IMR-90 (cell line): ENCODE measurements around the gene MAGEB5. TPM values are rescaled to one million over a fixed set of nuclear protein-coding genes. Genes with fewer than 3 reads are reported as not detected.

Source experiments
- ATAC-seq: fragments of 200-7000 bp; cut with Tn5 transposase; 2 replicates; pipeline ENCODE4 v1.9.1; 2020; ENCODE audit warnings: low read depth, mild to moderate bottlenecking, moderate library complexity
- BruUV-seq: library from RNA; stranded (reverse); fragments of 400-500 nt; replicated peaks from 2 replicates; lab custom pipeline; 2021; lab: Mats Ljungman, UMichigan
- CTCF ChIA-PET: fragments of 300-600 bp; formaldehyde crosslinking; extraction: SDS; loops from one replicate; lab custom pipeline; 2021; ENCODE audit warnings: antibody characterized with exemption; lab: Yijun Ruan, JAX
- POLR2A ChIA-PET: fragments of 300-600 bp; sonication (Branson Sonifier 250); formaldehyde crosslinking; loops from one replicate; lab custom pipeline; 2022; ENCODE audit warnings: antibody characterized with exemption; ENCODE audit not compliant: unreplicated experiment; lab: Charles Lee
- DNase-seq: peaks from one replicate; pipeline ENCODE4 v3.0.0; 2013
- H2AFZ ChIP-seq: replicated peaks from 2 replicates; pipeline ENCODE3; 2013; ENCODE audit warnings: low read length, mild to moderate bottlenecking; ENCODE audit not compliant: poor library complexity
- H2AK5ac ChIP-seq: 2 replicates; pipeline ENCODE4 v1.6.1; 2013; ENCODE audit warnings: low read depth, low read length, inconsistent platforms
- H2AK9ac ChIP-seq: replicated peaks from 2 replicates; pipeline ENCODE3; 2013; ENCODE audit warnings: mild to moderate bottlenecking, low read depth, low read length, moderate library complexity; ENCODE audit not compliant: poor library complexity
- H2BK120ac ChIP-seq: 2 replicates; pipeline ENCODE4 v1.6.1; 2013; ENCODE audit warnings: low read depth, low read length, inconsistent platforms
- H2BK15ac ChIP-seq: 3 replicates; pipeline ENCODE4 v1.6.1; 2013; ENCODE audit warnings: low read depth, low read length, inconsistent platforms
- H2BK20ac ChIP-seq: 2 replicates; pipeline ENCODE4 v1.6.1; 2013; ENCODE audit warnings: low read depth, mild to moderate bottlenecking, inconsistent platforms, low read length, moderate library complexity
- H2BK5ac ChIP-seq: 2 replicates; pipeline ENCODE4 v1.6.1; 2013; ENCODE audit warnings: mild to moderate bottlenecking, low read depth, low read length, inconsistent platforms; ENCODE audit not compliant: poor library complexity, severe bottlenecking
- H3K14ac ChIP-seq: replicated peaks from 2 replicates; pipeline ENCODE4 v1.6.1; 2013; ENCODE audit warnings: low read depth, low read length, inconsistent platforms
- H3K18ac ChIP-seq: 2 replicates; pipeline ENCODE4 v1.6.1; 2013; ENCODE audit warnings: low read depth, low read length, control low read depth
- H3K23ac ChIP-seq: 2 replicates; pipeline ENCODE4 v1.6.1; 2013; ENCODE audit warnings: low read depth, low read length, inconsistent platforms
- H3K27ac ChIP-seq: 2 replicates; pipeline ENCODE4 v1.5.1; 2013; ENCODE audit warnings: mild to moderate bottlenecking, control low read depth, low read length; ENCODE audit not compliant: insufficient read depth
- H3K27me3 ChIP-seq: 2 replicates; pipeline ENCODE4 v1.6.1; 2013; ENCODE audit warnings: low read length; ENCODE audit not compliant: control insufficient read depth, insufficient read depth
- H3K36me3 ChIP-seq: 2 replicates; pipeline ENCODE4 v1.6.1; 2013; ENCODE audit warnings: low read length, mixed read lengths; ENCODE audit not compliant: control insufficient read depth, insufficient read depth
- H3K4ac ChIP-seq: 2 replicates; pipeline ENCODE4 v1.6.1; 2013; ENCODE audit warnings: low read depth, low read length, inconsistent platforms
- H3K4me1 ChIP-seq: 2 replicates; pipeline ENCODE4 v1.6.1; 2013; ENCODE audit warnings: low read length, mixed read lengths; ENCODE audit not compliant: control insufficient read depth, insufficient read depth
- H3K4me2 ChIP-seq: 2 replicates; pipeline ENCODE4 v1.6.1; 2013; ENCODE audit warnings: low read depth, mild to moderate bottlenecking, control low read depth, low read length, moderate library complexity
- H3K4me3 ChIP-seq: 2 replicates; pipeline ENCODE4 v1.5.1; 2013; ENCODE audit warnings: low read depth, mild to moderate bottlenecking, control low read depth, low read length, moderate library complexity; ENCODE audit not compliant: insufficient read depth
- H3K56ac ChIP-seq: 2 replicates; pipeline ENCODE4 v1.6.1; 2013; ENCODE audit warnings: low read length, inconsistent platforms; ENCODE audit not compliant: insufficient read depth; ENCODE audit errors: extremely low read depth
- H3K79me1 ChIP-seq, 2 experiments: 2 replicates each; pipeline ENCODE4 v1.6.1; 2013; ENCODE audit warnings: low read length in 2 of 2, inconsistent platforms in 1 of 2, low read depth in 1 of 2
- H3K9ac ChIP-seq: 2 replicates; pipeline ENCODE4 v1.6.1; 2013; ENCODE audit warnings: low read depth, low read length, control low read depth
- H3K9me1 ChIP-seq: 2 replicates; pipeline ENCODE4 v1.6.1; 2013; ENCODE audit warnings: low read length, inconsistent platforms; ENCODE audit not compliant: insufficient read depth
- H3K9me3 ChIP-seq: 2 replicates; pipeline ENCODE4 v1.6.1; 2013; ENCODE audit warnings: low read length; ENCODE audit not compliant: control insufficient read depth, insufficient read depth
- H4K20me1 ChIP-seq: 2 replicates; pipeline ENCODE4 v1.6.1; 2013; ENCODE audit warnings: low read length, inconsistent platforms; ENCODE audit not compliant: insufficient read depth
- H4K5ac ChIP-seq: 2 replicates; pipeline ENCODE4 v1.6.1; 2013; ENCODE audit warnings: mild to moderate bottlenecking, low read depth, low read length, control low read depth
- H4K8ac ChIP-seq, 2 experiments: 2 replicates each; pipeline ENCODE4 v1.6.1; 2013; ENCODE audit warnings: low read depth in 2 of 2, low read length in 2 of 2, control low read depth in 1 of 2, inconsistent platforms in 1 of 2
- H4K91ac ChIP-seq: 2 replicates; pipeline ENCODE4 v1.6.1; 2013; ENCODE audit warnings: low read depth, low read length, inconsistent platforms; ENCODE audit not compliant: insufficient read depth
- BHLHE40 ChIP-seq: fragments of 150-350 bp; IDR thresholded peaks from 2 replicates; pipeline ENCODE4 v1.6.1; 2016; ENCODE audit warnings: mild to moderate bottlenecking, low read depth, low read length
- CEBPB ChIP-seq: IDR thresholded peaks from 2 replicates; pipeline ENCODE4 v1.6.1; 2012; ENCODE audit warnings: low read depth, low read length, improper control_type of control experiment
- CHD1 ChIP-seq: IDR thresholded peaks from 2 replicates; pipeline ENCODE4 v1.6.1; 2012; ENCODE audit warnings: low read depth, low read length, improper control_type of control experiment
- CTCF ChIP-seq: conservative IDR thresholded peaks from 2 replicates; pipeline ENCODE4 v1.5.1; 2012; ENCODE audit warnings: mild to moderate bottlenecking, low read depth, low read length, improper control_type of control experiment
- ELK1 ChIP-seq: fragments of 150-350 bp; IDR thresholded peaks from 2 replicates; pipeline ENCODE4 v1.6.1; 2016; ENCODE audit warnings: low read depth, mild to moderate bottlenecking, low read length, moderate library complexity, borderline replicate concordance
- FOS ChIP-seq: fragments of 150-350 bp; IDR thresholded peaks from 2 replicates; pipeline ENCODE4 v1.6.1; 2016; ENCODE audit warnings: low read depth, low read length
- MAFK ChIP-seq: IDR thresholded peaks from 2 replicates; pipeline ENCODE4 v1.6.1; 2012; ENCODE audit warnings: low read depth, low read length, improper control_type of control experiment
- MAZ ChIP-seq: IDR thresholded peaks from 2 replicates; pipeline ENCODE4 v1.6.1; 2012; ENCODE audit warnings: low read depth, mild to moderate bottlenecking, low read length, improper control_type of control experiment, moderate library complexity, borderline replicate concordance
- MXI1 ChIP-seq: IDR thresholded peaks from 2 replicates; pipeline ENCODE4 v1.6.1; 2012; ENCODE audit warnings: low read depth, mild to moderate bottlenecking, low read length, moderate library complexity, borderline replicate concordance
- NFE2L2 ChIP-seq: fragments of 150-350 bp; IDR thresholded peaks from 2 replicates; pipeline ENCODE4 v1.6.1; 2016; ENCODE audit warnings: low read depth, mild to moderate bottlenecking, low read length
- POLR2A ChIP-seq: IDR thresholded peaks from 2 replicates; pipeline ENCODE4 v1.6.1; 2012; ENCODE audit warnings: mild to moderate bottlenecking, low read depth, low read length
- RAD21 ChIP-seq: IDR thresholded peaks from 2 replicates; pipeline ENCODE4 v1.6.1; 2012; ENCODE audit warnings: low read length, improper control_type of control experiment
- RCOR1 ChIP-seq: IDR thresholded peaks from 2 replicates; pipeline ENCODE4 v1.6.1; 2012; ENCODE audit warnings: mild to moderate bottlenecking, low read length, improper control_type of control experiment; ENCODE audit not compliant: insufficient replicate concordance
- RFX5 ChIP-seq: IDR thresholded peaks from 2 replicates; pipeline ENCODE4 v1.8.0; 2012; ENCODE audit warnings: low read depth, mild to moderate bottlenecking, low read length, moderate library complexity
- SMC3 ChIP-seq: fragments of 150-350 bp; IDR thresholded peaks from 2 replicates; pipeline ENCODE4 v1.6.1; 2016; ENCODE audit warnings: low read depth, mild to moderate bottlenecking, antibody characterized with exemption, low read length, moderate library complexity
- USF2 ChIP-seq: fragments of 150-350 bp; IDR thresholded peaks from 2 replicates; pipeline ENCODE4 v1.6.1; 2017; ENCODE audit warnings: mild to moderate bottlenecking, antibody characterized with exemption, low read length, low read depth
- WGBS, 2 experiments: methylation state at CpG; one replicate each; pipeline versions ENCODE4 v1.1.5 to v1.1.7; 2013; ENCODE audit warnings: missing lambda C conversion rate in 2 of 2; ENCODE audit not compliant: insufficient read length in 1 of 2; ENCODE audit errors: extremely low coverage in 2 of 2; 5-methylcytosine and 5-hydroxymethylcytosine counted together
- dilution Hi-C: fragments of 300-500 bp; cut with HindIII; formaldehyde crosslinking; loops from one replicate; pipeline ENCODE4 v1.14.3; 2018; ENCODE audit warnings: low sequenced_read_pairs; ENCODE audit not compliant: unreplicated experiment
- in situ Hi-C: fragments of 300-500 bp; cut with MboI; formaldehyde crosslinking; loops from 3 replicates; pipeline ENCODE4 v1.14.3; 2019; ENCODE audit warnings: low sequenced_read_pairs, inconsistent platforms, mixed read lengths
- intact Hi-C: fragments of 100-400 bp; cut with micrococcal nuclease; formaldehyde crosslinking; loops from 2 replicates; pipeline ENCODE4 v1.10.0; 2022
- polyA plus RNA-seq, 3 experiments: library from polyadenylated mRNA; depleted of rRNA; stranded (reverse); fragments of >200 nt; gene quantifications; 2 replicates each; pipeline ENCODE4 v1.2.3, GENCODE V29; 2012; ENCODE audit warnings: low replicate concordance in 1 of 3
- total RNA-seq: library from RNA; depleted of rRNA; stranded (reverse); fragments of >200 nt; gene quantifications from 2 replicates; pipeline ENCODE4 v1.2.3, GENCODE V29; 2012

The MAGEB5 gene
- total and polyA plus RNA-seq, 2 of the 4 experiments (the other 2 are of a cell fraction), result not detected

GRCh38 chrX:26208012-26208411 lies 8.0 kb upstream of the MAGEB5 start:
- no peak overlapping the region for H3K56ac ChIP-seq
- no peaks in the 10 kb centered on the region for H4K20me1 ChIP-seq
- no peak overlapping the region for H2AFZ ChIP-seq
- no peak overlapping the region for H2AK9ac ChIP-seq
- no peak overlapping the region for H3K4ac ChIP-seq
- TF ChIP-seq MAFK (no peak), CEBPB (no peak), CTCF (no peak), SMC3 (no peak), FOS (no peak), ELK1 (no peak), RCOR1 (no peak), MAZ (no peak), MXI1 (no peak), NFE2L2 (no peak), CHD1 (no peak), RFX5 (no peak), POLR2A (no peak), BHLHE40 (no peak), RAD21 (no peak), USF2 (no peak)
- no peak overlapping the region for H2BK15ac ChIP-seq
- no peaks in the 10 kb centered on the region for H3K9me1 ChIP-seq
- no peak overlapping the region for H4K8ac ChIP-seq
- no peak overlapping the region for H3K18ac ChIP-seq
- no peak overlapping the region for H3K23ac ChIP-seq
- no peak overlapping the region for H4K5ac ChIP-seq
- no peak overlapping the region for H3K9ac ChIP-seq
- DNase-seq (no peak), ATAC-seq (no peak)
- H3K4me1 ChIP-seq, result no peaks in the 10 kb centered on the region
- no peak overlapping the region for H2AK5ac ChIP-seq
- POLR2A ChIA-PET, result no interaction called here
- BruUV-seq, result no TSS peak
- H3K27me3 ChIP-seq, result no peaks in the 10 kb centered on the region
- dilution Hi-C loops, result no loop called here
- H3K4me2 ChIP-seq, result no peak overlapping the region
- H3K4me3 ChIP-seq, result no peak overlapping the region
- H2BK120ac ChIP-seq, result no peak overlapping the region
- intact Hi-C loops, result no loop called here
- H3K14ac ChIP-seq, result no peak overlapping the region
- H4K91ac ChIP-seq, result no peak overlapping the region
- H2BK20ac ChIP-seq, result no peak overlapping the region
- in situ Hi-C loops, result no loop called here
- 14% methylated on average over 1 of the region's 3 CpGs; no CpG with 5 or more reads in 1 of the 2 experiments for WGBS, 2 experiments
- H3K9me3 ChIP-seq, result no peaks in the 10 kb centered on the region
- CTCF ChIA-PET, result no interaction called here
- H3K27ac ChIP-seq, result no peak overlapping the region
- H2BK5ac ChIP-seq, result no peak overlapping the region
- H3K36me3 ChIP-seq, result no peaks in the 10 kb centered on the region
- H3K79me1 ChIP-seq, result no peaks in the 10 kb centered on the region
